Measurements from ENCODE around the gene SKIC2. TPM values are rescaled to one million over a fixed set of nuclear protein-coding genes. Genes with fewer than 3 reads are reported as not detected.

The SKIC2 gene
- total and polyA plus RNA-seq, 4 donors = 26.7 to 188 (median 72.0) TPM

GRCh38 chr6:31948306-31948705, 10.7 kb upstream of the SKIC2 start:
- ATAC-seq (ENCODE audit: low FRiP score) = no peak
- DNase-seq = peak; percentile 14 to 20
- H3K27me3 ChIP-seq (ENCODE audit: control insufficient read depth in 1 of 2, insufficient read depth in 2 of 2, low read length in 1 of 2) = no peaks in the 10 kb centered on the region
- intact Hi-C loops (cut with DNase I) = loop anchor here in 1 of 2 donors (5.0 kb wide), 1 partner anchor 46 kb away; the partner anchor contains the start of gene ZBTB12
- no peaks in the 10 kb centered on the region for H3K9me3 ChIP-seq (ENCODE audit: control insufficient read depth, low read length)
- no peaks in the 10 kb centered on the region for H3K4me1 ChIP-seq (ENCODE audit: control insufficient read depth in 1 of 2, insufficient read depth in 2 of 2, low read length in 2 of 2)
- peaks cover 0 to 4% of the 10 kb centered on the region in 2 donors for H3K36me3 ChIP-seq (ENCODE audit: control insufficient read depth in 1 of 2, insufficient read depth in 2 of 2, low read length in 1 of 2)
- no peak overlapping the region for H3K4me3 ChIP-seq (ENCODE audit: low read length in 2 of 2)
- no peak overlapping the region for H3K27ac ChIP-seq (ENCODE audit: low read depth in 1 of 2, low read length in 2 of 2)
- 76 to 78% methylated on average over 5 of the region's 5 CpGs for WGBS, 2 donors

GRCh38 chr6:31948753-31949413, 10.1 kb upstream of the SKIC2 start:
- DNase-seq (peak; percentile 38 to 64), ATAC-seq (ENCODE audit: low FRiP score) (no peak)
- Histone ChIP-seq H3K27me3 (ENCODE audit: control insufficient read depth in 1 of 2, insufficient read depth in 2 of 2, low read length in 1 of 2) (no peaks in the 10 kb centered on the region), H3K4me1 (ENCODE audit: control insufficient read depth in 1 of 2, insufficient read depth in 2 of 2, low read length in 2 of 2) (no peaks in the 10 kb centered on the region), H3K27ac (ENCODE audit: low read depth in 1 of 2, low read length in 2 of 2) (no peak overlapping the region), H3K9me3 (ENCODE audit: control insufficient read depth, low read length) (no peaks in the 10 kb centered on the region), H3K4me3 (ENCODE audit: low read length in 2 of 2) (no peak overlapping the region), H3K36me3 (ENCODE audit: control insufficient read depth in 1 of 2, insufficient read depth in 2 of 2, low read length in 1 of 2) (peaks cover 0 to 4% of the 10 kb centered on the region in 2 donors)
- intact Hi-C loops (cut with DNase I) = loop anchor here in 1 of 2 donors (5.0 kb wide), 1 partner anchor 47 kb away; the partner anchor contains the start of gene ZBTB12
- WGBS, 2 donors = 84 to 86% methylated on average over 6 of the region's 6 CpGs

- peak; percentile 10 to 32 for DNase-seq
- H3K4me3 ChIP-seq (ENCODE audit: low read length in 2 of 2) = no peak overlapping the region
- no peaks in the 10 kb centered on the region for H3K27me3 ChIP-seq (ENCODE audit: control insufficient read depth in 1 of 2, insufficient read depth in 2 of 2, low read length in 1 of 2)
- 76 to 81% methylated on average over 7 of the region's 7 CpGs for WGBS, 2 donors
- no peak overlapping the region for H3K27ac ChIP-seq (ENCODE audit: low read depth in 1 of 2, low read length in 2 of 2)
- intact Hi-C loops (cut with DNase I) = loop anchor here (5.0 kb wide), 3 partner anchors 48 to 268 kb away; partner anchors contain the start of genes ZBTB12 (in 2 of the 2), DDAH2 (in 1 of the 2) and LY6G5C (in 1 of the 2)
- H3K36me3 ChIP-seq (ENCODE audit: control insufficient read depth in 1 of 2, insufficient read depth in 2 of 2, low read length in 1 of 2) = peaks cover 0 to 6% of the 10 kb centered on the region in 2 donors
- H3K9me3 ChIP-seq (ENCODE audit: control insufficient read depth, low read length) = no peaks in the 10 kb centered on the region
- H3K4me1 ChIP-seq (ENCODE audit: control insufficient read depth in 1 of 2, insufficient read depth in 2 of 2, low read length in 2 of 2) = no peaks in the 10 kb centered on the region
- ATAC-seq (ENCODE audit: low FRiP score) = no peak
Measured at GRCh38 chr6:31949926-31950548, 8.9 kb upstream of the SKIC2 start.

- peak; percentile 80 to 90 for DNase-seq
- H3K27ac ChIP-seq (ENCODE audit: low read depth in 1 of 2, low read length in 2 of 2) = no peak overlapping the region
- no peaks in the 10 kb centered on the region for H3K27me3 ChIP-seq (ENCODE audit: control insufficient read depth in 1 of 2, insufficient read depth in 2 of 2, low read length in 1 of 2)
- H3K4me3 ChIP-seq (ENCODE audit: low read length in 2 of 2) = no peak overlapping the region
- peak; percentile 62 for ATAC-seq (ENCODE audit: low FRiP score)
- no peaks in the 10 kb centered on the region for H3K4me1 ChIP-seq (ENCODE audit: control insufficient read depth in 1 of 2, insufficient read depth in 2 of 2, low read length in 2 of 2)
- intact Hi-C loops (cut with DNase I) = loop anchor here in 1 of 2 donors (5.0 kb wide), 3 partner anchors 50 to 270 kb away; partner anchors contain the start of genes DDAH2, LY6G5C and ZBTB12
- WGBS, 2 donors = 32 to 36% methylated on average over 5 of the region's 5 CpGs
- H3K36me3 ChIP-seq (ENCODE audit: control insufficient read depth in 1 of 2, insufficient read depth in 2 of 2, low read length in 1 of 2) = peaks cover 0 to 6% of the 10 kb centered on the region in 2 donors
- H3K9me3 ChIP-seq (ENCODE audit: control insufficient read depth, low read length) = no peaks in the 10 kb centered on the region
Measured at GRCh38 chr6:31952140-31952805, 6.7 kb upstream of the SKIC2 start.

- Histone ChIP-seq H3K27ac (ENCODE audit: low read depth in 1 of 2, low read length in 2 of 2) (no peak overlapping the region), H3K4me1 (ENCODE audit: control insufficient read depth in 1 of 2, insufficient read depth in 2 of 2, low read length in 2 of 2) (no peaks in the 10 kb centered on the region), H3K36me3 (ENCODE audit: control insufficient read depth in 1 of 2, insufficient read depth in 2 of 2, low read length in 1 of 2) (peaks cover 0 to 6% of the 10 kb centered on the region in 2 donors), H3K9me3 (ENCODE audit: control insufficient read depth, low read length) (no peaks in the 10 kb centered on the region), H3K27me3 (ENCODE audit: control insufficient read depth in 1 of 2, insufficient read depth in 2 of 2, low read length in 1 of 2) (no peaks in the 10 kb centered on the region), H3K4me3 (ENCODE audit: low read length in 2 of 2) (no peak overlapping the region)
- 76 to 78% methylated on average over 5 of the region's 5 CpGs for WGBS, 2 donors
- ATAC-seq (ENCODE audit: low FRiP score) (no peak), DNase-seq (no peak)
- intact Hi-C loops (cut with DNase I) = loop anchor here in 1 of 2 donors (5.0 kb wide), 3 partner anchors 51 to 271 kb away; partner anchors contain the start of genes DDAH2, LY6G5C and ZBTB12
Measured at GRCh38 chr6:31952890-31953289, 6.1 kb upstream of the SKIC2 start.

GRCh38 chr6:31954511-31954910, 4.5 kb upstream of the SKIC2 start:
- Histone ChIP-seq H3K36me3 (ENCODE audit: control insufficient read depth in 1 of 2, insufficient read depth in 2 of 2, low read length in 1 of 2) (peaks cover 0 to 6% of the 10 kb centered on the region in 2 donors), H3K27me3 (ENCODE audit: control insufficient read depth in 1 of 2, insufficient read depth in 2 of 2, low read length in 1 of 2) (no peaks in the 10 kb centered on the region), H3K4me1 (ENCODE audit: control insufficient read depth in 1 of 2, insufficient read depth in 2 of 2, low read length in 2 of 2) (no peaks in the 10 kb centered on the region), H3K4me3 (ENCODE audit: low read length in 2 of 2) (no peak overlapping the region), H3K9me3 (ENCODE audit: control insufficient read depth, low read length) (no peaks in the 10 kb centered on the region), H3K27ac (ENCODE audit: low read depth in 1 of 2, low read length in 2 of 2) (no peak overlapping the region)
- intact Hi-C loops (cut with DNase I) = loop anchor here in 1 of 2 donors (5.0 kb wide), 3 partner anchors 52 to 272 kb away; partner anchors contain the start of genes DDAH2, LY6G5C and ZBTB12
- ATAC-seq (ENCODE audit: low FRiP score) (no peak), DNase-seq (peak in 1 of 2 donors; percentile 45)
- 95 to 97% methylated on average over 28 of the region's 28 CpGs for WGBS, 2 donors

- Histone ChIP-seq H3K4me1 (ENCODE audit: control insufficient read depth in 1 of 2, insufficient read depth in 2 of 2, low read length in 2 of 2) (no peaks in the 10 kb centered on the region), H3K27me3 (ENCODE audit: control insufficient read depth in 1 of 2, insufficient read depth in 2 of 2, low read length in 1 of 2) (no peaks in the 10 kb centered on the region), H3K36me3 (ENCODE audit: control insufficient read depth in 1 of 2, insufficient read depth in 2 of 2, low read length in 1 of 2) (peaks cover 0 to 6% of the 10 kb centered on the region in 2 donors), H3K9me3 (ENCODE audit: control insufficient read depth, low read length) (no peaks in the 10 kb centered on the region), H3K27ac (ENCODE audit: low read depth in 1 of 2, low read length in 2 of 2) (no peak overlapping the region), H3K4me3 (ENCODE audit: low read length in 2 of 2) (no peak overlapping the region)
- WGBS, 2 donors = 65 to 87% methylated on average over 3 of the region's 3 CpGs
- ATAC-seq (ENCODE audit: low FRiP score) = no peak
- intact Hi-C loops (cut with DNase I) = no loop called here
- no peak for DNase-seq
Measured at GRCh38 chr6:31956796-31957195, 2.2 kb upstream of the SKIC2 start.

- no peaks in the 10 kb centered on the region for H3K4me1 ChIP-seq (ENCODE audit: control insufficient read depth in 1 of 2, insufficient read depth in 2 of 2, low read length in 2 of 2)
- H3K27me3 ChIP-seq (ENCODE audit: control insufficient read depth in 1 of 2, insufficient read depth in 2 of 2, low read length in 1 of 2) = no peaks in the 10 kb centered on the region
- no peak for DNase-seq
- H3K27ac ChIP-seq (ENCODE audit: low read depth in 1 of 2, low read length in 2 of 2) = peak overlapping the region in 1 of 2 donors; percentile 51
- peak; percentile 4 for ATAC-seq (ENCODE audit: low FRiP score)
- H3K9me3 ChIP-seq (ENCODE audit: control insufficient read depth, low read length) = no peaks in the 10 kb centered on the region
- H3K36me3 ChIP-seq (ENCODE audit: control insufficient read depth in 1 of 2, insufficient read depth in 2 of 2, low read length in 1 of 2) = peaks cover 0 to 4% of the 10 kb centered on the region in 2 donors
- WGBS, 2 donors = 7 to 9% methylated on average over 11 of the region's 11 CpGs
- peak overlapping the region; percentile 67 to 73 for H3K4me3 ChIP-seq (ENCODE audit: low read length in 2 of 2)
- intact Hi-C loops (cut with DNase I) = no loop called here
Measured at GRCh38 chr6:31958412-31958740, 599 bp upstream of the SKIC2 start.
